GM19023 (cell line): ENCODE results near the gene RCAN2.

Experiments used
- ATAC-seq: cut with Tn5 transposase; IDR thresholded peaks from one replicate; pipeline ENCODE4 v1.9.1; 2021; ENCODE audit warnings: mild to moderate bottlenecking, moderate library complexity; ENCODE audit not compliant: unreplicated experiment

The RCAN2 gene

GRCh38 chr6:46220352-46221221 lies 270.7 kb downstream of the RCAN2 start:
- peak; percentile 63 for ATAC-seq

- no peak for ATAC-seq
Observed at GRCh38 chr6:46219661-46220060, 271.6 kb downstream of the RCAN2 start.

GRCh38 chr6:46218457-46218856 lies 272.8 kb downstream of the RCAN2 start:
- ATAC-seq, result no peak

GRCh38 chr6:46217671-46218131 lies 273.5 kb downstream of the RCAN2 start:
- ATAC-seq, result peak; percentile 50

GRCh38 chr6:46216879-46217278 lies 274.4 kb downstream of the RCAN2 start:
- no peak for ATAC-seq

- no peak for ATAC-seq
Observed at GRCh38 chr6:46215777-46216176, 275.5 kb downstream of the RCAN2 start.

GRCh38 chr6:46215213-46215612 lies 276.0 kb downstream of the RCAN2 start:
- no peak for ATAC-seq

- ATAC-seq, result no peak
Observed at GRCh38 chr6:46211917-46212316, 279.3 kb downstream of the RCAN2 start.

GRCh38 chr6:46210294-46210693 lies 281.0 kb downstream of the RCAN2 start:
- ATAC-seq, result no peak

GRCh38 chr6:46208303-46208702 lies 282.9 kb downstream of the RCAN2 start:
- ATAC-seq, result no peak

GRCh38 chr6:46207174-46207573 lies 284.1 kb downstream of the RCAN2 start:
- ATAC-seq, result no peak

GRCh38 chr6:46204880-46205650 lies 286.2 kb downstream of the RCAN2 start:
- no peak for ATAC-seq

- ATAC-seq, result no peak
Observed at GRCh38 chr6:46203391-46204177, 287.7 kb downstream of the RCAN2 start.

- ATAC-seq, result no peak
Observed at GRCh38 chr6:46201702-46202101, 289.5 kb downstream of the RCAN2 start.

GRCh38 chr6:46199387-46199786 lies 291.9 kb downstream of the RCAN2 start:
- ATAC-seq, result no peak

GRCh38 chr6:46191961-46192360 lies 299.3 kb downstream of the RCAN2 start:
- ATAC-seq, result no peak

GRCh38 chr6:46190889-46191288 lies 300.4 kb downstream of the RCAN2 start:
- ATAC-seq, result no peak

- no peak for ATAC-seq
Observed at GRCh38 chr6:46189726-46190125, 301.5 kb downstream of the RCAN2 start.

- ATAC-seq, result no peak
Observed at GRCh38 chr6:46186583-46186982, 304.7 kb downstream of the RCAN2 start.

- no peak for ATAC-seq
Observed at GRCh38 chr6:46184114-46184513, 307.1 kb downstream of the RCAN2 start.

GRCh38 chr6:46175976-46176375 lies 315.3 kb downstream of the RCAN2 start:
- peak; percentile 46 for ATAC-seq
